Tibial artery (tissue), 4 donors: Measurements from ENCODE around the gene MLLT10.

Experiments used
- DNase-seq, 2 donors: peaks; one replicate each; pipeline ENCODE4 v3.0.0-alpha.2; 2019
- H3K27ac ChIP-seq, 2 donors: fragments of 200-600 bp; sonication (generic) in 1 of 2; 1 replicate in 1 of 2; 2 replicates in 1 of 2; pipeline ENCODE4 v1.5.1; 2018 to 2019; ENCODE audit warnings: mild to moderate bottlenecking in 1 of 2
- H3K27me3 ChIP-seq, 2 donors: fragments of 200-600 bp; sonication (generic) in 1 of 2; one replicate each; pipeline versions ENCODE4 v1.5.1 to v1.6.0; 2016 to 2019
- H3K36me3 ChIP-seq, 3 donors: fragments of 200-600 bp; sonication (generic) in 2 of 3; one replicate each; pipeline ENCODE4 v1.5.1; 2016 to 2019; ENCODE audit warnings: mild to moderate bottlenecking in 2 of 3
- H3K4me1 ChIP-seq, 4 donors: fragments of 200-600 bp; sonication (generic) in 2 of 4; 1 replicate in 3 of 4; 2 replicates in 1 of 4; pipeline ENCODE4 v1.5.1; 2016 to 2019
- H3K4me3 ChIP-seq, 2 donors: fragments of 200-600 bp; sonication (generic) in 1 of 2; 1 replicate in 1 of 2; 2 replicates in 1 of 2; pipeline ENCODE4 v1.5.1; 2018 to 2019; ENCODE audit warnings: mild to moderate bottlenecking in 2 of 2
- H3K9me3 ChIP-seq, 3 donors: fragments of 200-600 bp; sonication (generic) in 1 of 3; one replicate each; pipeline ENCODE4 v1.5.1; 2016 to 2019
- intact Hi-C: fragments of 100-400 bp; cut with DNase I; formaldehyde crosslinking; loops from one replicate; pipeline ENCODE4 v1.15.0; 2023; ENCODE audit warnings: low total_unique reads
- TF ChIP-seq, protein P1 (sequence below), 2 experiments: fragments of 200-600 bp in 1 of 2; fragments of 450-650 bp in 1 of 2; IDR thresholded peaks; one replicate each; pipeline ENCODE4 v1.5.1; 2017 to 2019; ENCODE audit warnings: antibody characterized with exemption in 2 of 2, mild to moderate bottlenecking in 1 of 2, moderate library complexity in 1 of 2

The MLLT10 gene

GRCh38 chr10:21525367-21526187, 8.5 kb upstream of the MLLT10 start, which contains the start of gene SKIDA1:
SKIDA1 (minus strand) TSS chr10:21525682; CDS start chr10:21517822, 7,860 bp downstream.
- Histone ChIP-seq H3K36me3 (no peaks in the 10 kb centered on the region), H3K9me3 (no peaks in the 10 kb centered on the region), H3K4me3 (peak within 1 kb of the TSS; percentile 83 to 90), H3K27me3 (peaks cover 0 to 28% of the 10 kb centered on the region in 2 donors), H3K27ac (peak within 1 kb of the TSS; percentile 92 to 99), H3K4me1 (no peaks in the 10 kb centered on the region)
- intact Hi-C loops: no loop called here
- DNase-seq: peak; percentile 82 to 91
- TF ChIP-seq, protein P1, sequence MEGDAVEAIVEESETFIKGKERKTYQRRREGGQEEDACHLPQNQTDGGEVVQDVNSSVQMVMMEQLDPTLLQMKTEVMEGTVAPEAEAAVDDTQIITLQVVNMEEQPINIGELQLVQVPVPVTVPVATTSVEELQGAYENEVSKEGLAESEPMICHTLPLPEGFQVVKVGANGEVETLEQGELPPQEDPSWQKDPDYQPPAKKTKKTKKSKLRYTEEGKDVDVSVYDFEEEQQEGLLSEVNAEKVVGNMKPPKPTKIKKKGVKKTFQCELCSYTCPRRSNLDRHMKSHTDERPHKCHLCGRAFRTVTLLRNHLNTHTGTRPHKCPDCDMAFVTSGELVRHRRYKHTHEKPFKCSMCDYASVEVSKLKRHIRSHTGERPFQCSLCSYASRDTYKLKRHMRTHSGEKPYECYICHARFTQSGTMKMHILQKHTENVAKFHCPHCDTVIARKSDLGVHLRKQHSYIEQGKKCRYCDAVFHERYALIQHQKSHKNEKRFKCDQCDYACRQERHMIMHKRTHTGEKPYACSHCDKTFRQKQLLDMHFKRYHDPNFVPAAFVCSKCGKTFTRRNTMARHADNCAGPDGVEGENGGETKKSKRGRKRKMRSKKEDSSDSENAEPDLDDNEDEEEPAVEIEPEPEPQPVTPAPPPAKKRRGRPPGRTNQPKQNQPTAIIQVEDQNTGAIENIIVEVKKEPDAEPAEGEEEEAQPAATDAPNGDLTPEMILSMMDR (IDR thresholded peaks at IDR 0.05): no peak

DNA sequence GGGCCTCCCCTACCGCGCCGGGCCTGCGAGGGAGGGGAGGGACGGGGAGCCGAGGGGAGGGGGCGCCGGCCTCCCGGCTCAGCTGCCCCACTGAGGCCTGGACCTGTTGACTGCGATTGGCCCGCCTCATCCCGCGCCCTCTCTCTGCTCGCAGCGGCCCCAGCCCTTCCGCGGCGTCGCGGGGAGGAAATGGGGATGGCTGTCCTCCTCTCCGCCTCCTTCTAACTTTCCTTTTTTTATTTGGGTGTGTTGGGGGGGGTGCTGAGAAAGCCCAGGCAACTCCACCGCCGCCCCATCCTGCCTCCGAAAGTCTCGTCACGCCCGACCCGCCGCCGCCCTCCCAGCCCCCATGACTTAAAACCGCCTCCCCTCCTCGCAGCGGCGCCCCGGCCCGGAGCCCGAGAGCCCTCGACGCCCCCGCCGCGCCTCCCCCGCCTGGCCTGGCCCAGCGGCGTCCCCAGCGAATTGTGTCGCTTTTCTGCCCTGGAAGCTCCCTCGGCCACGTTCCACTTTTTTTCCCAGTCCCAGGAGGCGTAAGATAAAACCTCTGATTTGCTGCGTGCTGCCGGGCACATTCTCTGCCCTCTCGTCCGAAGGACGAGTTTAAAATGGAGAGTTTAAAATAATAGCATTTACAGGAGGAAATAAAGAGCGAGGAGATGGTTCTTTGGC, 7.7 kb upstream of the MLLT10 start:
- TF ChIP-seq, protein P1 (IDR thresholded peaks at IDR 0.05): no peak
- DNase-seq: peak; percentile 80 to 91
- intact Hi-C loops: no loop called here
- Histone ChIP-seq H3K4me3 (peak overlapping the region; percentile 83 to 90), H3K27ac (peak overlapping the region; percentile 92 to 99), H3K9me3 (no peaks in the 10 kb centered on the region), H3K4me1 (no peaks in the 10 kb centered on the region), H3K27me3 (peaks cover 0 to 20% of the 10 kb centered on the region in 2 donors), H3K36me3 (no peaks in the 10 kb centered on the region)

- TF ChIP-seq, protein P1 (IDR thresholded peaks at IDR 0.05): no peak
- no peaks in the 10 kb centered on the region for H3K36me3 ChIP-seq
- H3K27ac ChIP-seq: peak overlapping the region; percentile 92 to 99
- intact Hi-C loops: no loop called here
- DNase-seq: peak; percentile 59 to 86
- H3K4me1 ChIP-seq: no peaks in the 10 kb centered on the region
- H3K9me3 ChIP-seq: no peaks in the 10 kb centered on the region
- peaks cover 0 to 13% of the 10 kb centered on the region in 2 donors for H3K27me3 ChIP-seq
- peak overlapping the region; percentile 83 to 90 for H3K4me3 ChIP-seq
These were observed 7.0 kb upstream of the MLLT10 start for GRCh38 chr10:21526860-21527597.

DNA sequence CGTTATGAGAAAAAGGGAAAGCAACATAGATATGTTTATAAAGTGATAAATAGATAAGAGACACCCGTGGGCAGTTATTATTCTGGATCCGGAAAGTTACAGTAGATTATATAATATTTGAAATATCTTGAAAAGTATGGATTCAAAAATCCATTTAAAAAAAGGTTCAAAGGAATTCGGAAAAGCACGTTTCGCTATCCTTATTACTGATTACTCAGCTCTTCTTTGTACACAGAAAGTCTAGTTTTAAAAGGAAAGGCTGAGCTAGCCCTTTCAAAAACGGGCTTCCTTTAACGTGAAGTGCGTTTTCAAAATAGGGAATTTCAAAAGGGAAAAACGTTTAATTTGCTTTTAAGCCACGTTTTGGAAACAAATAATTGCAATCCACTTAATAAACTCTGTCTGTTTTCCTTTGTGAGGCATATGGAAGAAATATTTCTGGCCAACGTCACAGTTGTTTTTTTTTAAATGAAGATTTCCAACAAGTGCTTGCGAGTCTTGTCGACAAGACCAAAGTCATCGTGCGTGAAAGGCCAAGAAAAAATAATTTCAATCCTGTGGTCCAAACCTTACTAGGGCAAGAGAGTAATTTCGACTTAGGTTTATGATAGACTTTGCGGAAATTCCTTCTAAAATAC, 6.3 kb upstream of the MLLT10 start:
- Histone ChIP-seq H3K4me3 (peak overlapping the region; percentile 83 to 90), H3K36me3 (no peaks in the 10 kb centered on the region), H3K27me3 (peaks cover 0 to 10% of the 10 kb centered on the region in 2 donors), H3K9me3 (no peaks in the 10 kb centered on the region), H3K27ac (peak overlapping the region; percentile 92 to 99), H3K4me1 (peaks cover 0 to 6% (median 0%) of the 10 kb centered on the region in 4 donors)
- no peak for DNase-seq
- intact Hi-C loops: no loop called here
- TF ChIP-seq, protein P1 (IDR thresholded peaks at IDR 0.05): no peak
